ENCODE measurements around the gene CELSR1.
"Not testable (repeated sequence)": the region's sequence is repeated elsewhere in the genome, so short reads cannot be mapped to it uniquely, and the experiment has no call there.

CELSR1 gene

GRCh38 chr22:46415776-46416519 lies 121.5 kb downstream of the CELSR1 start:
- DNase-seq, result no peak

- no peak for DNase-seq
Measured at GRCh38 chr22:46414704-46415103, 122.7 kb downstream of the CELSR1 start.

- DNase-seq, result no peak
Measured at GRCh38 chr22:46413725-46414379, 123.6 kb downstream of the CELSR1 start.

GRCh38 chr22:46411347-46411746 lies 126.1 kb downstream of the CELSR1 start:
- DNase-seq, result no peak

- no peak for DNase-seq
Measured at GRCh38 chr22:46410291-46410808, 127.1 kb downstream of the CELSR1 start.

- no peak for DNase-seq
Measured at GRCh38 chr22:46409631-46410210, 127.7 kb downstream of the CELSR1 start.

- no peak for DNase-seq
Measured at GRCh38 chr22:46408568-46409506, 128.6 kb downstream of the CELSR1 start.

- no peak for DNase-seq
Measured at GRCh38 chr22:46407748-46408147, 129.7 kb downstream of the CELSR1 start.

- no peak for DNase-seq
Measured at GRCh38 chr22:46406791-46407190, 130.6 kb downstream of the CELSR1 start.

- no peak for DNase-seq
Measured at GRCh38 chr22:46406349-46406748, 131.1 kb downstream of the CELSR1 start.

- DNase-seq, result no peak
Measured at GRCh38 chr22:46405901-46406300, 131.5 kb downstream of the CELSR1 start.

GRCh38 chr22:46403880-46404279 lies 133.5 kb downstream of the CELSR1 start:
- peak in 1 of 2 donors; percentile 3 for DNase-seq

GRCh38 chr22:46402505-46402904 lies 134.9 kb downstream of the CELSR1 start:
- DNase-seq, result no peak

GRCh38 chr22:46401370-46401769 lies 136.1 kb downstream of the CELSR1 start:
- DNase-seq, result no peak

GRCh38 chr22:46399251-46400024 lies 138.0 kb downstream of the CELSR1 start:
- DNase-seq, result no peak

- no peak for DNase-seq
Measured at GRCh38 chr22:46397951-46398350, 139.5 kb downstream of the CELSR1 start.

- DNase-seq, result no peak
Measured at GRCh38 chr22:46397514-46397913, 139.9 kb downstream of the CELSR1 start.

- not testable (repeated sequence) for DNase-seq
Measured at GRCh38 chr22:46397049-46397448, 140.4 kb downstream of the CELSR1 start.

- no peak for DNase-seq
Measured at GRCh38 chr22:46395145-46395544, 142.3 kb downstream of the CELSR1 start.

GRCh38 chr22:46394622-46395021 lies 142.8 kb downstream of the CELSR1 start:
- no peak for DNase-seq

- no peak for DNase-seq
Measured at GRCh38 chr22:46393873-46394272, 143.5 kb downstream of the CELSR1 start.
